Large intestine (tissue), 3 donors: ENCODE measurements around the gene PCDHB7. TPM values are rescaled to one million over a fixed set of nuclear protein-coding genes. Genes with fewer than 3 reads are reported as not detected.
"Not testable (repeated sequence)": the region's sequence is repeated elsewhere in the genome, so short reads cannot be mapped to it uniquely, and the experiment has no call there.

Experiments used
- DNase-seq, 2 donors: peaks; one replicate each; pipeline versions ENCODE4 v3.0.0 to v3.0.0-alpha.2; 2013
- H3K27ac ChIP-seq: one replicate; pipeline ENCODE4 v1.5.1; 2013; ENCODE audit warnings: low read length
- H3K27me3 ChIP-seq: 2 replicates; pipeline ENCODE4 v1.6.1; 2013; ENCODE audit warnings: low read length; ENCODE audit not compliant: control insufficient read depth, insufficient read depth
- H3K36me3 ChIP-seq: 2 replicates; pipeline ENCODE4 v1.6.1; 2013; ENCODE audit warnings: low read length; ENCODE audit not compliant: control insufficient read depth, insufficient read depth
- H3K4me1 ChIP-seq: one replicate; pipeline ENCODE4 v1.6.1; 2013; ENCODE audit warnings: low read length; ENCODE audit not compliant: control insufficient read depth, insufficient read depth
- H3K4me3 ChIP-seq: one replicate; pipeline ENCODE4 v1.5.1; 2013; ENCODE audit warnings: low read length
- H3K9me3 ChIP-seq: one replicate; pipeline ENCODE4 v1.6.1; 2013; ENCODE audit warnings: mild to moderate bottlenecking, low read depth, low read length, moderate library complexity; ENCODE audit not compliant: control insufficient read depth
- WGBS: methylation state at CpG from one replicate; pipeline ENCODE4 v1.1.5; 2013; ENCODE audit warnings: low lambda C conversion rate; ENCODE audit not compliant: insufficient coverage; 5-methylcytosine and 5-hydroxymethylcytosine counted together
- polyA plus RNA-seq: library from polyadenylated mRNA; unstranded; fragments of 120-200 nt; gene quantifications from one replicate; pipeline ENCODE4 v1.2.1, GENCODE V29; 2013

PCDHB7 gene
- polyA plus RNA-seq, 1 donor: 1.3 TPM

DNA sequence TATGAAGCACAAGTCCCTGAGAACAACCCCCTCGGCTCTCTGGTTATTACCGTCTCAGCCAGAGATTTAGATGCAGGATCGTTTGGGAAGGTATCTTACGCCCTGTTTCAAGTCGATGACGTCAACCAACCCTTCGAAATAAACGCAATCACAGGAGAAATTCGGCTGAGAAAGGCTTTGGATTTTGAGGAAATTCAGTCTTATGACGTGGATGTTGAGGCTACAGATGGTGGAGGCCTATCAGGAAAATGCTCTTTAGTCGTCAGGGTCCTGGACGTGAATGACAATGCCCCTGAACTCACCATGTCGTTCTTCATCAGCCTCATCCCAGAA, 21.5 kb upstream of the PCDHB7 start:
- Histone ChIP-seq H3K27ac (no peak overlapping the region), H3K4me1 (no peaks in the 10 kb centered on the region), H3K4me3 (no peak overlapping the region), H3K27me3 (peaks cover 4% of the 10 kb centered on the region), H3K9me3 (peaks cover 17% of the 10 kb centered on the region), H3K36me3 (no peaks in the 10 kb centered on the region)
- no peak for DNase-seq
- no CpG with 5 or more reads among the region's 13 CpGs for whole genome bisulfite sequencing

GRCh38 chr5:141151632-141152031, 20.8 kb upstream of the PCDHB7 start:
- not testable (repeated sequence) for H3K27ac ChIP-seq, DNase-seq, H3K36me3 ChIP-seq, H3K4me1 ChIP-seq, H3K27me3 ChIP-seq, H3K4me3 ChIP-seq
- peaks cover 18% of the 10 kb centered on the region for H3K9me3 ChIP-seq
- WGBS: no CpG with 5 or more reads among the region's 41 CpGs

GRCh38 chr5:141152096-141152495, 20.3 kb upstream of the PCDHB7 start:
- H3K27ac ChIP-seq, H3K4me3 ChIP-seq, H3K4me1 ChIP-seq, H3K27me3 ChIP-seq, H3K36me3 ChIP-seq, DNase-seq: not testable (repeated sequence)
- H3K9me3 ChIP-seq: peaks cover 18% of the 10 kb centered on the region
- WGBS: no CpG with 5 or more reads among the region's 36 CpGs

GRCh38 chr5:141155540-141156374, 16.7 kb upstream of the PCDHB7 start:
- H3K4me1 ChIP-seq: no peaks in the 10 kb centered on the region
- 4% methylated on average over 4 of the region's 21 CpGs for WGBS
- no peaks in the 10 kb centered on the region for H3K36me3 ChIP-seq
- peaks cover 24% of the 10 kb centered on the region for H3K9me3 ChIP-seq
- H3K27me3 ChIP-seq: peaks cover 8% of the 10 kb centered on the region
- no peak for DNase-seq
- no peak overlapping the region for H3K27ac ChIP-seq
- H3K4me3 ChIP-seq: no peak overlapping the region

- WGBS: no CpG with 5 or more reads among the region's 38 CpGs
- not testable (repeated sequence) for H3K36me3 ChIP-seq
- H3K9me3 ChIP-seq: peaks cover 16% of the 10 kb centered on the region
Observed at GRCh38 chr5:141157356-141157755, 15.1 kb upstream of the PCDHB7 start.

DNA sequence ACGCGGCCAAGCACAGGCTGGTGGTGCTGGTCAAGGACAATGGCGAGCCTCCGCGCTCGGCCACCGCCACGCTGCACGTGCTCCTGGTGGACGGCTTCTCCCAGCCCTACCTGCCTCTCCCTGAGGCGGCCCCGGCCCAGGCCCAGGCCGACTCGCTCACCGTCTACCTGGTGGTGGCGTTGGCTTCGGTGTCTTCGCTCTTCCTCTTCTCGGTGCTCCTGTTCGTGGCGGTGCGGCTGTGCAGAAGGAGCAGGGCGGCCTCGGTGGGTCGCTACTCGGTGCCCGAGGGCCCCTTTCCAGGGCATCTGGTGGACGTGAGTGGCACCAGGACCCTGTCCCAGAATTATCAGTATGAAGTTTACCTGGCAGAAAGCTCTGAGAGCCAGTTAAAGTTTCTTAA, 14.5 kb upstream of the PCDHB7 start:
- H3K9me3 ChIP-seq: peaks cover 16% of the 10 kb centered on the region
- no CpG with 5 or more reads among the region's 28 CpGs for WGBS
- H3K27ac ChIP-seq, H3K36me3 ChIP-seq, H3K4me1 ChIP-seq, H3K4me3 ChIP-seq, DNase-seq, H3K27me3 ChIP-seq: not testable (repeated sequence)

More at GRCh38 chr5:141157356-141157755, 15.1 kb upstream of the PCDHB7 start:
- H3K4me1 ChIP-seq, H3K4me3 ChIP-seq, H3K27me3 ChIP-seq, DNase-seq, H3K27ac ChIP-seq: not testable (repeated sequence)

DNA sequence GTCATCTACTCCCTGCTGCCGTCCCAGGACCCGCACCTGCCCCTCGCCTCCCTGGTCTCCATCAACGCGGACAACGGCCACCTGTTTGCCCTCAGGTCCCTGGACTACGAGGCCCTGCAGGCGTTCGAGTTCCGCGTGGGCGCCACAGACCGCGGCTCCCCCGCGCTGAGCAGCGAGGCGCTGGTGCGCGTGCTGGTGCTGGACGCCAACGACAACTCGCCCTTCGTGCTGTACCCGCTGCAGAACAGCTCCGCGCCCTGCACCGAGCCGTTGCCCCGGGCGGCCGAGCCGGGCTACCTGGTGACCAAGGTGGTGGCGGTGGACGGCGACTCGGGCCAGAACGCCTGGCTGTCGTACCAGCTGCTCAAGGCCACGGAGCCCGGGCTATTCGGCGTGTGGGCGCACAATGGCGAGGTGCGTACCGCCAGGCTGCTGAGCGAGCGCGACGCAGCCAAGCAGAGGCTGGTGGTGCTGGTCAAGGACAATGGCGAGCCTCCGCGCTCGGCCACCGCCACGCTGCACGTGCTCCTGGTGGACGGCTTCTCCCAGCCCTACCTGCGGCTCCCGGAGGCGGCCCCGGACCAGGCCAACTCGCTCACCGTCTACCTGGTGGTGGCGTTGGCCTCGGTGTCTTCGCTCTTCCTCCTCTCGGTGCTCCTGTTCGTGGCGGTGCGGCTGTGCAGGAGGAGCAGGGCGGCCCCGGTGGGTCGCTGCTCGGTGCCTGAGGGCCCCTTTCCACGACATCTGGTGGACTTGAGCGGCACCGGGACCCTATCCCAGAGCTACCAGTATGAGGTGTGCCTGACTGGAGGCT, 2.1 kb downstream of the PCDHB7 start:
- not testable (repeated sequence) for H3K4me3 ChIP-seq, H3K36me3 ChIP-seq, H3K27me3 ChIP-seq, DNase-seq, H3K27ac ChIP-seq, H3K4me1 ChIP-seq
- no CpG with 5 or more reads among the region's 79 CpGs for WGBS
- H3K9me3 ChIP-seq: peaks cover 14% of the 10 kb centered on the region

GRCh38 chr5:141175933-141176332, 3.5 kb downstream of the PCDHB7 start:
- Histone ChIP-seq H3K4me3 (no peak overlapping the region), H3K27me3 (peaks cover 5% of the 10 kb centered on the region), H3K27ac (no peak overlapping the region), H3K4me1 (no peaks in the 10 kb centered on the region), H3K9me3 (peaks cover 20% of the 10 kb centered on the region), H3K36me3 (no peaks in the 10 kb centered on the region)
- no peak for DNase-seq
- 0% methylated on average over 1 of the region's 1 CpG for WGBS

DNA sequence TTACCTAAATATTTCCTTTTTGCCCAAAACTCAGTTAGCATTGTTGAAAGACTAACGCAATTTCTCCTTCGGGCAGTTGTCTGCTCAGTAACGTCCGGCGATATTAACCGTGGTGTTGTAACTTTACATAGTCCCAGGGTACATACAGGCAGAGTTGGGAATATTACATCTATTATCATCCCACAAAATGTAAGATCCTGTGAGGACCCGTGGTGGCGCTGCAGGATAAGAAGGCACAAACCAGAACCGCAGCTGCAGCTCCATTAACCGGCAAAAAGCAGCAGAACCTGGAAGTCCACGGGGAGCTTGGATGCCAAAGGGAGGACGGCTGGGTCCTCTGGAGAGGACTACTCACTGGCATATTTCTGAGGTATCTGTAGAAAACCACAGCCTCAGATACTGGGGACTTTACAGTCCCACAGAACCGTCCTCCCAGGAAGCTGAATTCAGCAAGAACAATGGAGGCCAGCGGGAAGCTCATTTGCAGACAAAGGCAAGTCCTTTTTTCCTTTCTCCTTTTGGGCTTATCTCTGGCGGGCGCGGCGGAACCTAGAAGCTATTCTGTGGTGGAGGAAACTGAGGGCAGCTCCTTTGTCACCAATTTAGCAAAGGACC, 5.2 kb downstream of the PCDHB7 start, which contains the start of gene PCDHB8:
Gene PCDHB8, plus strand, starts transcription at position 214 of the 615 bp plus-strand sequence. Its CDS starts 245 bp downstream, at position 459.
- no CpG with 5 or more reads among the region's 18 CpGs for WGBS
- not testable (repeated sequence) for DNase-seq, H3K27ac ChIP-seq, H3K27me3 ChIP-seq, H3K4me3 ChIP-seq, H3K36me3 ChIP-seq, H3K4me1 ChIP-seq
- peaks cover 20% of the 10 kb centered on the region for H3K9me3 ChIP-seq

DNA sequence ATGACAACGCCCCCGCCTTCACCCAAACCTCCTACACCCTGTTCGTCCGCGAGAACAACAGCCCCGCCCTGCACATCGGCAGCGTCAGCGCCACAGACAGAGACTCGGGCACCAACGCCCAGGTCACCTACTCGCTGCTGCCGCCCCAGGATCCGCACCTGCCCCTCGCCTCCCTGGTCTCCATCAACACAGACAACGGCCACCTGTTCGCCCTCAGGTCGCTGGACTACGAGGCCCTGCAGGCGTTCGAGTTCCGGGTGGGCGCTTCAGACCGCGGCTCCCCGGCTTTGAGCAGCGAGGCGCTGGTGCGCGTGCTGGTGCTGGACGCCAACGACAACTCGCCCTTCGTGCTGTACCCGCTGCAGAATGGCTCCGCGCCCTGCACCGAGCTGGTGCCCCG, 6.9 kb downstream of the PCDHB7 start:
- not testable (repeated sequence) for DNase-seq, H3K27ac ChIP-seq, H3K4me3 ChIP-seq, H3K36me3 ChIP-seq, H3K4me1 ChIP-seq, H3K27me3 ChIP-seq
- no CpG with 5 or more reads among the region's 39 CpGs for WGBS
- H3K9me3 ChIP-seq: peaks cover 15% of the 10 kb centered on the region
